DMS114 treated with DMSO at 0.1 percent for 48 hours (cell line): ENCODE results near the gene MDC1.

Experiments used
- DNase-seq: peaks from one replicate; lab custom pipeline; 2025; ENCODE audit not compliant: unreplicated experiment; lab: John Stamatoyannopoulos, UW

The MDC1 gene

GRCh38 chr6:30705620-30706019 is 11.5 kb downstream of the MDC1 start:
- no peak for DNase-seq

GRCh38 chr6:30703821-30704220 is 13.3 kb downstream of the MDC1 start:
- no peak for DNase-seq

GRCh38 chr6:30703011-30703410 is 14.1 kb downstream of the MDC1 start:
- no peak for DNase-seq

DNA sequence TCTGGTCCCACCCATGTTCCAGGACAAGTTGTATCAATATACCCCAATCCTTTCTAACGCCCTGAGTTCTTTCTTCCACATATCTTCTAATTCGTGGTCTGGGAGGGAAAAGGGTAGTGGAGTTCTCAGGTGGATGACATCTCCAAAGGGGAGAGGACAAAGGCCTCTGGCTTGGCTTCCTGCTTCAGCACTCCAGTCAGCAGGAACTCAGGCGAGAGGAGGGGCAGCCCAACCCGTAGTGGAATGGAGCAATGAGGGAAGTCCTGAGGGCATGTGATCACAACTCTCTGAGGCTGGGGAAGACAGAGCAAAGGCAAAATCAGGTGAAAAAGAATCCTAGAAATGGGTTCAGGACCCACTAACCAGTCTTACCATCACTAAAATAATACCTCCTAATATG is 16.7 kb downstream of the MDC1 start:
- no peak for DNase-seq

DNA sequence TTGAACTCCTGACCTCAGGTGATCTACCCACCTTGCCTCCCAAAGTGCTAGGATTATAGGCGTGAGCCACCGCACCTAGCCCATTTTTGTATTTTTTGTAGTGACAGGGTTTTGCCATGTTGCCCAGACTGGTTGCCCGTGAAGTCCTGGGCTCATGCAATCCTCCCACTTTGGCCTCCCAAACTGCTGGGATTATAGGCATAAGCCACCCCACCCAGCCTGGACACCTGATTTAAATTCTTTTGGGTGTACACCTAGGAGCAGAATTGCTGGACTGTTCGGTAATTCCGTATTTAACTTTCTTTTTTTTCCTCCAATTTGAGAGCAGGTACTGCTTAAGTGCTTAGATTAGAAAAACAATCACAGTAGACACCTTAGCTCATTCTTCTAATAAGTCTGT is 20.6 kb downstream of the MDC1 start:
- no peak for DNase-seq

DNA sequence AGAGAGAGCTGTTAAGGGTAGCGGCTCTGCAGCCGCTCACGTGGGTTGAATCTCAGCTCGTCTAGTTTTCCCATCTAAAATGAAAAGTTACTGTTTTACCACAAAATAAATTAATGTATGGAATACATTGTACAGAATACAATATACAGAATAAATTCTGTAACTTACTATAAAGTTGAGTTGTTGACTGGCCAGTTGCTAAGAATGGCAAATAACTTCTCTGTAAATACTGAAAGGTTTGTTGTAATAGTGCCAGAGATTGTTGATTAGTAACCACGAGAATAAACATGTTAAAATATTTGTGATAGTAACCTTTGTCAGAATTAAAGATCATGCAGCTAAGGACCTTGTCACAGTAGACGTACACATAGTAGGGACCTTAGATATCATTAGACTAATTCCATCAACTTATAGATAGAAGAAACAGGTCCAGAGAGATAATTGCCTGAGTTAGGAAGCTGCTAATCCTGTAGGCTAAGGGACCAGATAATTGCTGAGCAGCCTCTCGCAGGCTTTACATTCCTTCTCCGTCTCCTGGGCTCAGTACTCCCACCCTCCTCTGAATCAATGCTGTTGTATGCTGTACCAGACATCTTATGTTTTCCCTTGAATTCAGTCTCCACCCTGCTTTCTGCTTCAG is 25.8 kb downstream of the MDC1 start:
- peak; percentile 60 for DNase-seq

GRCh38 chr6:30690403-30691207 is 26.5 kb downstream of the MDC1 start, which contains the start of gene NRM:
TSS of gene NRM (minus strand) at chr6:30690984. CDS start at chr6:30690974, 10 bp downstream.
- DNase-seq, result peak; percentile 88

DNA sequence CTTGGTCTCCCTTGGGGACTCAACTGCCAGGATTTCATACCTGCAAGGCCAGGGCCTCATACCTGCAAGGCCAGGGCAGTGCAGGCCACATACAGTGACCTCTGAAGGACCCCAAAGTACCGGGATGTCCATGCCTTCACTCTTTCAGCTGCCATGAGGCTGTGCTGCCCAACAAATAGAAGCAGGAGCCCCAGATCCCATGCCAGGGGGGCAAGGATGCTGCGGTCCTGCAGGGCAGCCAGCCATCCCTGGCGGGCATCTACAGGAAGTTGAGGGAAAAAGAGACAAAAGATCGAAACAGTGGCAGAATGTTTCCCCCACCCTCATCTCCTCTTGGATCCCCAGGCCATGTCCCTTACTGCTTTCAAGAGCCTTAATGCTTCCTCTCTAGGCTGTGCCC is 27.1 kb downstream of the MDC1 start:
- no peak for DNase-seq

DNA sequence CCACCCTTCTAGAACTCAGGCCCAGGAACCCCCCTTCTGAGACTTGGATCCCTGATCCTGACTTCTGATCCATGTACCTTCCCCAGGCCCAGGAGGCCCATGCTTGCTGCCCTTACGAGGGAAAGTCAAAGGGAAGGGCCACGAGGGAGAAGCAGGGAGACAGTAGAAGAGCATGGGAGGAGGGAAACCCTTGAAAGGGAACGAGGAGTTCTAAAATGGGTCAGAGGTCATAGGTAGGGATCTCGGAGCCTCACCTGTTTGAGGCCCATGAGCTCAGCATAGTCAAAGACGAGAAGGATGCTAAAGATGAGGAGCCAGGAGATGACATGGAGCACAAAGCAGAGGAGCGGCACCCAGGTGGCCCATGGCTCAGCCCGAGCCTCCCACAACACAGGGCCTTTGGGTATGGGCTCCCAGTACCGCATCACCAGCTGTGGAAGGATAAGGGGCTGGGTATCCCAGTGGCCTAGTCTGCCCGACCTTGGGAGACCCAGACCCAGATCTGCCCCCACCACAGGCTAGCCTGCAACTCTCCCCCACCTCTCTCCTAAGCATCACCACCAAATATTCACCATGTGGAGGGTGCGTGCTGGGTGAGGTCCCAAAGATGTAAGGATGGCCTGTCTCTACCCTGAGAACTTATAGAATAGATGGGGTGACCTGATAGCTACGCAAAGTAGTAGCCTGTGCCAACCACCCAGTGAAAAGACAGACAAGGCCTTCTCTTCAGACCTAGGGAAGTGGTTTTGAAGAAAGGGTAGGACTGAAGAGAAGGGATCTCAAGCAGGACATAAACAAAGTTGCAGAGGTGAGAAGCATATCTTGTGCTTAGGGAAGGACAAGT is 27.8 kb downstream of the MDC1 start:
- no peak for DNase-seq

- no peak for DNase-seq
Measured at GRCh38 chr6:30688569-30688968, 28.5 kb downstream of the MDC1 start.

DNA sequence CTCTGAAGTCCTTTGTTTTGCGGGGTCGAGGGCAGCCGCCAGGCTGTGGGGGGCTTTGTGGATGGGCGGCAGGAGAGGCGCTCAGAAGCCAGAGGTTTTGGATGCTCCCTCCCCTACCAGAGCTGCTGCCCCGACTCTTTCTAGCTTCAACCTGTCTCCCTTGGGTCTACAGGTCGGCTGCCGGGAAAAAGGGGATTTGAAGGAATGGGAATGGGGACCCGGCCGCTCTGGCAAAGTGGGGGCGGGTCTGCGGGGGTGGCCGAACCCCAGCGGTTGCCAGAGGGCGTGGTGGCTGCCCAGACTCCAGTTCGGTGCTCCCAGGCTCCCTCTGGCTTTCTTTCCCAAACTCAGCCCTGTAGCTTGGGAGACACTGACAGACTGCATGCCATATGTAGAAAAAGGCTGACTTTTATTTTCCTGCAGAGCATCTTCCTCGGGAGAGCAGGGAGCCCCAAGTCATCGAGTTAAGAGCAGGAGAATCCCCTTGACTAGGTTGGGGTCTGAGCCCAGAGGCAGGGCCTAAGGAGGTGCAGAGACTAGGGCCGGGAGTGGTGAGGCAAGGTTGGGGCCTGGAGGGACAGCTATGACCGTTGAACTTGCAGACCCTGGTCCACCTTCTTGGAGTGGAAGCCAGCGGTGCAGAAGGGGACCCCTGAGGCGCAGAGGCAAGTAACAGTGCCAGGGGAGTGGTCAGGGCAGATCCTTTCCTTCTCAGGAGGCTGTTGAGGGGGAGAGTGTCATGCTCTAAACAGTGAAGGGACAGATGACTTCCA is 29.2 kb downstream of the MDC1 start:
- DNase-seq, result peak; percentile 40

DNA sequence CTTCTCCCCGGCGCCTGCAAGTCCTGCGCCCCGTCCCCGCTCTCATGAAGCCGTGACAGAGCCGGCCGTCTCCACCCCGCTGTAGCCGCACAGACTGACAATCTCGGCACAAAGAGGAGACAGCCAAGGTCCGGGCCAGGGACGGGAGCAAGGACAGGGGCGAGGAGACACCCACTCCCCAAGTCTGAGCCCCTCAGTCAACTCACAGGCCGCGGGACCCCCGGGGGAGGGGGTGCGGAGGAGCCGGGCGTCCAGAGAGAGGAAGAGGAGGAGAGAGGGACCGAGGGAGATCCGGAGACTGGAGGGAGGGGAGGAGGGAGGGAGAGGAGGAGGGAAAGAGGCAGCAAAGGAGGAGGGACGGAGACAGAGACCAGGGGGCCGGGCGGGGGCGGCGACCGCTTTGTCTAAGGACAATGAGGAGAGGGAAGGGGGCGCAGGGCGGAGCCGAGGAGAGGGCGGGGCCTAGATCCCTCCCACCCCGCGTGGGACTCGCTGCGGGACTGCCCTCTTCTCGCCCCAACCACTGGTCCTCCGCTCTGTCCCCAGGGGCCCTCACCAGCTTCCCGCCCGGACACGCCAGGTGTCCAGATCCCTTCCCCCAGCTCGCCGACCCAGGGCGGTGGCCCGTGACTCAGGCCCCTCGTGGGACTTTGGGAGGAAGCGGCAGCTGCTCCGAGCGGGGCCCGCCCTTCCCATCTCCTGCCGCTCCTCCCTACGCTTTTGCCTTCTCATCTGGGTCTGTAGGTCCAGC is 30.0 kb downstream of the MDC1 start:
- DNase-seq, result peak; percentile 83

DNA sequence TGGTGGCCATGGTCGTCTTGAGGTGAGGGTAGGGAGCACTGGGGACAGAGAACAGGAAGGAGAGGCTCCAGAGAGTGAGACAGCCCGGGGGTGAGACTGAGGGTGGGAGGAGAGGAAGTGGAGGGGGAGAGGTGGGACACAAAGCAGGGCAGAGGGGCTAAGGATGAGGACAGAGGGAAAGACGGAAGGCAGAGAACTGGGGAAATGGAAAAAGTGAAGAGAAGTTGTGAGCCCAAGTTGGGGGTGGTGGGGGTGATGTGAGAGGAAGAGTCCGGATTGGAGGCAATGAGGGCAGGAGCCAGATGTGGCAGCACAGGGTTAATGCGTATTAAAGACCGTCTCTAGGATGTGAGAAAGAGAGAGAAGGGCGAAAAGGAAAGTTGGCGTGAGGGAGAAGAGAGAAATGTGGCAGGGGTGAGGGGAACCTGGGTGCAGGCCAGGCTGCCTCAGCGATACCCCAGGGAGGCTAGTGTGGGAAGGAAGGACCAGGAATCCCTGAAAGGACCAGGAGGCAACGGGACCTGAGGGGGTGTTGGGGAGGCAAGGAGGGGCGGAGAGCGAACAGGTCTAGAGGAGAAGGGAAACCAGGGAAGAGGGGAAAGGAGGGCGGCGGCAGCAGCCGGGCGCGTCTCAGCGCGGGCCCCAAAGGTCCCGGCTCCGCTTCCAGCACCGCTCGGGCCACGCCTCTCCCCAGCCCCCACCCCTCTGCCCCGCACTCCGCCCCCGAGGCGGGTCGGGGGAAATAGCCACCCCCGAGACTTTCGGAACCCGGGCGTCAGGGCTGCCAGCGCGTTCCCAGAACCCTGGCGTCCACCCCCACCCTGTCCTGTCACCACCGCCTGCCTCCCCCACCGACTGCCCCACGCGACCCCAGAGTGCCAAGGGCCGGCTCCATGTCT is 30.8 kb downstream of the MDC1 start, which contains the start of gene PPP1R18:
PPP1R18 (minus strand) TSS at position 637 of the 899 bp plus-strand sequence; CDS start at position 10, 627 bp downstream.
- DNase-seq, result peak; percentile 58

GRCh38 chr6:30685157-30686008 is 31.7 kb downstream of the MDC1 start:
- DNase-seq, result peak; percentile 19

GRCh38 chr6:30684386-30685156 is 32.5 kb downstream of the MDC1 start:
- no peak for DNase-seq

DNA sequence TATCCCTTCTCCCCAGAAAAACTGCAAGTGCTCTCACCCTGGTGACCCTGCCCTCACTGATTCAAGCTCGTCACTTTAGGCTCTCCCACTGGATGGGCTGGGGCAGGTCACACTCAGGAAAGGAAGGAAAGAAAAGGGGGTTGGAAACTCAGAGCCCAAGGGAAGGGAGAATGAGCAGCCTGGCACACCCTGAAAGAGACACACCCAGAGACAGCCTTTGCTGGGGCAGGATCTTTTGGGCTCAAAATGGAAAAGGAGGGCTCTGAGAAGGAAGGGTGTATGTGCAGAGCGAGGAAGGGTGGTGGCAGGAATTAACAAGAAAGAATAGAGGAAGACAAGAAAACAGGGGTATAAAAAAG is 33.1 kb downstream of the MDC1 start:
- no peak for DNase-seq

DNA sequence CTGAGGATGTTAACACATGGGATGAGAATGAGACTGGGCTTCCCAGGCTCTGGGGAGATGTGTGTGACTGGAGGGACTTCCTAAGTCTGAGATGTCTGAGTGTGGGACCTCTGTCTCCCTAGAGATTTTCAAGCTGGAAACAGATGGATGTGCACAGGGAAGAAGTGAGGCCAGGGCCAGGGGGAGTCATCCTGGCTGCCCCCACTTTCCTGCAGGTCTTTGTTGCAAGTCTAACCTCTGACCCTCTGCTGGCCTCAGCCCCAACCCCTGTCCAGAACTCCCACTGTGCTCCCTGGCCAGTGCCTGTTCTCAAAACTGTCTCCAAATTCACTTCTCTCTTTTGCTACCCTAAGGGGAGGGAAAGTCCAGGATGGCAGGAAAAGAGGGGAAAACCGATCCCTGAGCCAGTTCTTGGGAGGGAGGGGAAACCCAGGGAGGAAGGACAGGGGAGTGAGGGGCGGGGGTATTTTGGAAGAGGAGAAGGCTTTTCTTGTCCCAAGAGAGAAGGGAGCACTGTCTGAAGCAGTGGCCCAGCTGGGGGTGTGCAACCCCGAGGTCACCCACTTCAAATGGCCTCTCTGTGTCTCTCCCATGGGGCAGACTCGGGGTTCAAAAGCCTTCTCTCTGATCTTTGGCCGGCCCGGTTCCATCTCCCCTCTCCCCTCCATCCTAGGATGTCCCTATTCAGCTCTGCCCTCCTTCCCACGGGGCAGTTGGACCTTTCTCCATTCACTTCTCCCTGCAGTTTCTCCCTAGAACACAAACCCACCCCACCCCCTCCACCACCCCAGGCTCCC is 33.7 kb downstream of the MDC1 start:
- no peak for DNase-seq
